ENCODE measurements around the gene GLT8D2. TPM values are rescaled to one million over a fixed set of nuclear protein-coding genes. Genes with fewer than 3 reads are reported as not detected.

Gene GLT8D2
- polyA plus RNA-seq, 1 of the 3 experiments (the other 2 are of a cell fraction) = 50.0 TPM

DNA sequence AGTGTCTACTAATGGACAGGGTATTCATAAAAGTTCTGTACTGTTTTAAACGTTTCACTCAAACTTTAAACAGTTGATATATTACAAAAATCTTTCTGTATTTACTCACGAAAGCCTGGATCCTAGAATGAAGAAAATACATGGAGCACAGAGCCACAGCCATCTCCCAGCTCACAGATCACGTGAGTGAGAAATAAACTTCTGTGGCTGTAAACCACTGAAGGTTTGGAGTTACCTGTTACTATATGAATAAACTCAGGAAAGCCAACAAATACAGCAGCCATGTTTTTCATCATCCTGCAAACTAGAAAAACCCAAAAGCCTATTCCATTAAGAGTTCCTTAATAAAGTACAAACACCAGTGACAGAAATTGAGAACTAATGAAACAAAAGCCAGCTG is 85.2 kb downstream of the GLT8D2 start:
- H3K4me3 ChIP-seq (ENCODE audit: low read depth in 2 of 2, low read length in 1 of 2) = peak overlapping the region; percentile 67 to 97
- ChIA-PET POLR2A (interaction anchor here (1.0 to 2.5 kb wide), 7 partner anchors 12 to 124 kb away, joined by 3 to 31 read pairs (median 12); partner anchors contain the start of genes HCFC2, HSP90B1 and NT5DC3), CTCF (interaction anchor here (1.4 to 1.9 kb wide), 2 partner anchors 12 to 144 kb away, joined by 3 to 17 read pairs; no protein-coding TSS in a partner anchor)
- H3K27ac ChIP-seq (ENCODE audit: low read depth in 2 of 2, low read length in 1 of 2) = peak overlapping the region; percentile 82 to 91
- H3K27me3 ChIP-seq (ENCODE audit: insufficient read depth) = no peaks in the 10 kb centered on the region
- H3K4me1 ChIP-seq (ENCODE audit: control insufficient read depth in 1 of 2, insufficient read depth in 2 of 2, low read depth in 1 of 2, low read length in 1 of 2) = peaks cover 6 to 17% of the 10 kb centered on the region in 2 experiments
- peaks cover 68% of the 10 kb centered on the region for H3K79me2 ChIP-seq (ENCODE audit: insufficient read depth)
- no peaks in the 10 kb centered on the region for H3K9me2 ChIP-seq
- peaks cover 0 to 16% of the 10 kb centered on the region in 2 experiments for H3K36me3 ChIP-seq (replicated peaks in 1 of 2; ENCODE audit: control insufficient read depth in 1 of 2, insufficient read depth in 2 of 2, low read length in 1 of 2)
- peak overlapping the region; percentile 71; the same call in 1 of the 2 replicates for H2AFZ ChIP-seq (ENCODE audit: low read depth)
- TF ChIP-seq YY1 (IDR thresholded peaks at IDR 0.05; ENCODE audit: low read depth) = no peak
- no peak for TF ChIP-seq USF1 (IDR thresholded peaks at IDR 0.05; ENCODE audit: borderline replicate concordance, low read depth)
- no peak for TF ChIP-seq TCF12 (IDR thresholded peaks at IDR 0.05)
- no peak for TF ChIP-seq MEF2A (IDR thresholded peaks at IDR 0.05; ENCODE audit: borderline replicate concordance, low read depth)
- no peak for TF ChIP-seq FOXM1 (IDR thresholded peaks at IDR 0.05; ENCODE audit: low read depth)
- no peak for TF ChIP-seq GATA2 (CRISPR knock-in tag; IDR thresholded peaks at IDR 0.05)
- TF ChIP-seq TAF1 (IDR thresholded peaks at IDR 0.05; ENCODE audit: borderline replicate concordance, low read depth, low read length) = no peak
- TF ChIP-seq FOSL2 (IDR thresholded peaks at IDR 0.05; ENCODE audit: borderline replicate concordance, low read depth) = no peak
- no peak for TF ChIP-seq NRF1 (IDR thresholded peaks at IDR 0.05; ENCODE audit: low read depth, low read length)
- TF ChIP-seq RXRA (IDR thresholded peaks at IDR 0.05; ENCODE audit: borderline replicate concordance, low read depth) = no peak
- TF ChIP-seq SMC3 (IDR thresholded peaks at IDR 0.05; ENCODE audit: low read depth, low read length) = no peak
- no peak for TF ChIP-seq ELF1 (IDR thresholded peaks at IDR 0.05)
- no peak for TF ChIP-seq NFIC (IDR thresholded peaks at IDR 0.05; ENCODE audit: borderline replicate concordance)
- TF ChIP-seq, protein P1, sequence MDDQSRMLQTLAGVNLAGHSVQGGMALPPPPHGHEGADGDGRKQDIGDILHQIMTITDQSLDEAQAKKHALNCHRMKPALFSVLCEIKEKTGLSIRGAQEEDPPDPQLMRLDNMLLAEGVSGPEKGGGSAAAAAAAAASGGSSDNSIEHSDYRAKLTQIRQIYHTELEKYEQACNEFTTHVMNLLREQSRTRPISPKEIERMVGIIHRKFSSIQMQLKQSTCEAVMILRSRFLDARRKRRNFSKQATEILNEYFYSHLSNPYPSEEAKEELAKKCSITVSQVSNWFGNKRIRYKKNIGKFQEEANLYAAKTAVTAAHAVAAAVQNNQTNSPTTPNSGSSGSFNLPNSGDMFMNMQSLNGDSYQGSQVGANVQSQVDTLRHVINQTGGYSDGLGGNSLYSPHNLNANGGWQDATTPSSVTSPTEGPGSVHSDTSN (IDR thresholded peaks at IDR 0.05) = no peak
- no peak for TF ChIP-seq GABPA (IDR thresholded peaks at IDR 0.05; ENCODE audit: low read depth)
- TF ChIP-seq FOXJ3 (CRISPR knock-in tag; IDR thresholded peaks at IDR 0.05) = no peak
- TF ChIP-seq EZH2phosphoT487 (IDR thresholded peaks at IDR 0.05; ENCODE audit: borderline replicate concordance, low read depth) = no peak
- H3F3A ChIP-seq (replicated peaks; ENCODE audit: insufficient read depth) = peaks cover 16% of the 10 kb centered on the region
- H4K20me1 ChIP-seq (ENCODE audit: insufficient read depth) = peaks cover 8% of the 10 kb centered on the region
- 20% methylated on average over 3 of the region's 3 CpGs for WGBS (ENCODE audit: low lambda C conversion rate)
- H3K4me2 ChIP-seq = peak overlapping the region; percentile 91
- DNase-seq = no peak
- peak overlapping the region; percentile 96 for H3K9ac ChIP-seq
- H3K9me3 ChIP-seq = no peaks in the 10 kb centered on the region

DNA sequence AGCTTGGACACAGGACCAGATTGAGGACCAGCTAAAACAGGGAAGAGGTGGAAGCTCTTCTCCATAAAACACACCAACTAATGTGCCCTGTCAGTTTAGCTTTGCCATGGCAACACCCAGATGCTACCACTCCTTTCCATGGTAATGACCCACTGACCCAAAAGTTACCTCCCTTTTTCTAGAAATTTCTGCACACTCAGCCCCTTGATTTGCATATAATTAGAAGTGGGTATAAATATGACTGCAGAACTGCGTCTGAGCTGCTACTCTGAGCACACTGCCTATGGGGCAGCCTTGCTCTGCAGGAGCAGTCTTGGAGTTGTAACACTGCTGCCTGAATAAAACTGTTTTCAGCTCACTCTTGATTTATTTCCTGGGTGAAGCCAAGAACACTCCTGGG is 87.5 kb downstream of the GLT8D2 start:
- no peaks in the 10 kb centered on the region for H3K9me3 ChIP-seq
- H3F3A ChIP-seq (replicated peaks; ENCODE audit: insufficient read depth) = peaks cover 20% of the 10 kb centered on the region
- no peaks in the 10 kb centered on the region for H3K27me3 ChIP-seq (ENCODE audit: insufficient read depth)
- TF ChIP-seq GATA2 (CRISPR knock-in tag; IDR thresholded peaks at IDR 0.05) (no peak), RXRA (IDR thresholded peaks at IDR 0.05; ENCODE audit: borderline replicate concordance, low read depth) (no peak), YY1 (IDR thresholded peaks at IDR 0.05; ENCODE audit: low read depth) (no peak), USF1 (IDR thresholded peaks at IDR 0.05; ENCODE audit: borderline replicate concordance, low read depth) (no peak), GABPA (IDR thresholded peaks at IDR 0.05; ENCODE audit: low read depth) (no peak), TAF1 (IDR thresholded peaks at IDR 0.05; ENCODE audit: borderline replicate concordance, low read depth, low read length) (no peak), FOXM1 (IDR thresholded peaks at IDR 0.05; ENCODE audit: low read depth) (no peak), SIN3A (IDR thresholded peaks at IDR 0.05; ENCODE audit: borderline replicate concordance, low read depth, low read length) (no peak), RAD21 (IDR thresholded peaks at IDR 0.05; ENCODE audit: low read length) (no peak), RCOR1 (IDR thresholded peaks at IDR 0.05; ENCODE audit: low read length) (no peak), NRF1 (IDR thresholded peaks at IDR 0.05; ENCODE audit: low read depth, low read length) (no peak), FOSL2 (IDR thresholded peaks at IDR 0.05; ENCODE audit: borderline replicate concordance, low read depth) (no peak), RFX5 (IDR thresholded peaks at IDR 0.05; ENCODE audit: low read length) (no peak)
- TF ChIP-seq, protein P2, sequence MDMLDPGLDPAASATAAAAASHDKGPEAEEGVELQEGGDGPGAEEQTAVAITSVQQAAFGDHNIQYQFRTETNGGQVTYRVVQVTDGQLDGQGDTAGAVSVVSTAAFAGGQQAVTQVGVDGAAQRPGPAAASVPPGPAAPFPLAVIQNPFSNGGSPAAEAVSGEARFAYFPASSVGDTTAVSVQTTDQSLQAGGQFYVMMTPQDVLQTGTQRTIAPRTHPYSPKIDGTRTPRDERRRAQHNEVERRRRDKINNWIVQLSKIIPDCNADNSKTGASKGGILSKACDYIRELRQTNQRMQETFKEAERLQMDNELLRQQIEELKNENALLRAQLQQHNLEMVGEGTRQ (IDR thresholded peaks at IDR 0.05; ENCODE audit: borderline replicate concordance, low read depth, low read length) = no peak
- TF ChIP-seq, protein P3, sequence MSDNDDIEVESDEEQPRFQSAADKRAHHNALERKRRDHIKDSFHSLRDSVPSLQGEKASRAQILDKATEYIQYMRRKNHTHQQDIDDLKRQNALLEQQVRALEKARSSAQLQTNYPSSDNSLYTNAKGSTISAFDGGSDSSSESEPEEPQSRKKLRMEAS (IDR thresholded peaks at IDR 0.05; ENCODE audit: low read depth) = no peak
- DNase-seq = no peak
- H3K9ac ChIP-seq = no peak overlapping the region
- H2AFZ ChIP-seq (ENCODE audit: low read depth) = no peak overlapping the region
- no peak overlapping the region for H3K4me3 ChIP-seq (ENCODE audit: low read depth in 2 of 2, low read length in 1 of 2)
- WGBS (ENCODE audit: low lambda C conversion rate) = 94% methylated on average over 1 of the region's 1 CpG
- H3K4me2 ChIP-seq = no peak overlapping the region
- ChIA-PET CTCF (interaction anchor here (0.9 to 2.3 kb wide), 2 partner anchors 11 to 147 kb away, joined by 3 to 12 read pairs; no protein-coding TSS in a partner anchor), POLR2A (no interaction called here)
- peaks cover 0 to 3% of the 10 kb centered on the region in 2 experiments for H3K36me3 ChIP-seq (replicated peaks in 1 of 2; ENCODE audit: control insufficient read depth in 1 of 2, insufficient read depth in 2 of 2, low read length in 1 of 2)
- H3K9me2 ChIP-seq = no peaks in the 10 kb centered on the region
- peaks cover 49% of the 10 kb centered on the region for H3K79me2 ChIP-seq (ENCODE audit: insufficient read depth)
- H3K4me1 ChIP-seq (ENCODE audit: control insufficient read depth in 1 of 2, insufficient read depth in 2 of 2, low read depth in 1 of 2, low read length in 1 of 2) = peaks cover 6% of the 10 kb centered on the region in 2 experiments
- H3K27ac ChIP-seq (ENCODE audit: low read depth in 2 of 2, low read length in 1 of 2) = no peak overlapping the region
- H4K20me1 ChIP-seq (ENCODE audit: insufficient read depth) = no peaks in the 10 kb centered on the region
